HEK293 (cell line): ENCODE results near the gene SCYGR4.

Experiments
- CTCF ChIA-PET: fragments of 350-600 bp; formaldehyde crosslinking; extraction: SDS; loops from one replicate; lab custom pipeline; 2021; ENCODE audit warnings: antibody characterized with exemption; lab: Yijun Ruan, JAX
- POLR2A ChIA-PET: fragments of 300-600 bp; formaldehyde crosslinking; extraction: SDS; loops from one replicate; lab custom pipeline; 2020; ENCODE audit warnings: antibody characterized with exemption, inconsistent platforms; lab: Yijun Ruan, JAX
- H3K27ac ChIP-seq: fragments of 200-500 bp; sonication (Bioruptor generic); 2 replicates; pipeline ENCODE4 v1.5.1; 2014; ENCODE audit warnings: low read depth, low read length, control low read depth, inconsistent platforms; ENCODE audit errors: extremely low read depth
- H3K36me3 ChIP-seq, 2 experiments: fragments of 200-500 bp in 1 of 2; sonication (Bioruptor generic) in 1 of 2; 1 replicate in 1 of 2; 2 replicates in 1 of 2; pipeline ENCODE4 v1.5.1; 2014 to 2017; ENCODE audit warnings: inconsistent platforms in 2 of 2, low read length in 2 of 2; ENCODE audit not compliant: control insufficient read depth in 2 of 2, insufficient read depth in 1 of 2
- H3K4me1 ChIP-seq: fragments of 200-500 bp; sonication (Bioruptor generic); 2 replicates; pipeline ENCODE4 v1.5.1; 2014; ENCODE audit warnings: mild to moderate bottlenecking, low read length, inconsistent platforms; ENCODE audit not compliant: control insufficient read depth, insufficient read depth
- H3K4me3 ChIP-seq: 2 replicates; pipeline ENCODE4 v1.5.1; 2011; ENCODE audit warnings: low read depth, mild to moderate bottlenecking, control low read depth, low read length, moderate library complexity
- H3K9me3 ChIP-seq: fragments of 200-500 bp; sonication (Bioruptor generic); 2 replicates; pipeline ENCODE4 v1.5.1; 2014; ENCODE audit warnings: low read depth, low read length, inconsistent platforms; ENCODE audit not compliant: control insufficient read depth, insufficient read depth
- EGR2 ChIP-seq: fragments of 450-650 bp; formaldehyde crosslinking; IDR thresholded peaks from 2 replicates; pipeline ENCODE4 v1.5.1; 2016; ENCODE audit warnings: low read depth, missing biosample characterization, missing genetic modification characterization
- KLF10 ChIP-seq: fragments of 450-650 bp; IDR thresholded peaks from 2 replicates; pipeline ENCODE4 v1.5.1; 2018; ENCODE audit warnings: missing biosample characterization, mild to moderate bottlenecking, missing genetic modification characterization
- MZF1 ChIP-seq: fragments of 450-650 bp; formaldehyde crosslinking; IDR thresholded peaks from 2 replicates; pipeline ENCODE4 v1.5.1; 2017; ENCODE audit warnings: missing biosample characterization, missing genetic modification characterization, borderline replicate concordance
- PRDM1 ChIP-seq: fragments of 450-650 bp; formaldehyde crosslinking; IDR thresholded peaks from 2 replicates; pipeline ENCODE4; 2016; ENCODE audit warnings: missing biosample characterization, missing genetic modification characterization
- TCF7L2 ChIP-seq: IDR thresholded peaks from 2 replicates; pipeline ENCODE4 v1.6.1; 2011; ENCODE audit warnings: low read depth, mild to moderate bottlenecking, inconsistent platforms, low read length, moderate library complexity, borderline replicate concordance
- ZBTB1 ChIP-seq: fragments of 450-650 bp; formaldehyde crosslinking; IDR thresholded peaks from 2 replicates; pipeline ENCODE4 v1.5.1; 2016; ENCODE audit warnings: missing biosample characterization, missing genetic modification characterization
- ZFHX2 ChIP-seq: fragments of 450-650 bp; formaldehyde crosslinking; conservative IDR thresholded peaks from 2 replicates; pipeline ENCODE4 v1.5.1; 2016; ENCODE audit warnings: missing biosample characterization, missing genetic modification characterization
- ZNF138 ChIP-seq: fragments of 450-650 bp; formaldehyde crosslinking; IDR thresholded peaks from 2 replicates; pipeline ENCODE4 v1.5.1; 2016; ENCODE audit warnings: missing biosample characterization, missing genetic modification characterization, borderline replicate concordance
- ZNF223 ChIP-seq: fragments of 450-650 bp; formaldehyde crosslinking; IDR thresholded peaks from 2 replicates; pipeline ENCODE4 v1.5.1; 2016; ENCODE audit warnings: missing biosample characterization, missing genetic modification characterization
- ZNF394 ChIP-seq: fragments of 450-650 bp; formaldehyde crosslinking; IDR thresholded peaks from 2 replicates; pipeline ENCODE4 v1.5.1; 2016; ENCODE audit warnings: missing biosample characterization, missing genetic modification characterization, mild to moderate bottlenecking, moderate library complexity, borderline replicate concordance
- ZNF48 ChIP-seq: fragments of 450-650 bp; formaldehyde crosslinking; IDR thresholded peaks from 2 replicates; pipeline ENCODE4 v1.5.1; 2016; ENCODE audit warnings: missing biosample characterization, missing genetic modification characterization
- ZNF521 ChIP-seq: fragments of 450-650 bp; formaldehyde crosslinking; IDR thresholded peaks from 2 replicates; pipeline ENCODE4 v1.5.1; 2017; ENCODE audit warnings: missing biosample characterization, mild to moderate bottlenecking, missing genetic modification characterization
- ZNF548 ChIP-seq: fragments of 450-650 bp; formaldehyde crosslinking; IDR thresholded peaks from 2 replicates; pipeline ENCODE4 v1.5.1; 2016; ENCODE audit warnings: missing biosample characterization, missing genetic modification characterization
- ZNF585B ChIP-seq: fragments of 450-650 bp; formaldehyde crosslinking; IDR thresholded peaks from 2 replicates; pipeline ENCODE4 v1.5.1; 2016; ENCODE audit warnings: missing biosample characterization, missing genetic modification characterization
- ZNF621 ChIP-seq: fragments of 450-650 bp; formaldehyde crosslinking; IDR thresholded peaks from 2 replicates; pipeline ENCODE4 v1.5.1; 2017; ENCODE audit warnings: missing biosample characterization, missing genetic modification characterization
- ZNF626 ChIP-seq: fragments of 450-650 bp; sonication (Bioruptor Pico); formaldehyde crosslinking; IDR thresholded peaks from 2 replicates; pipeline ENCODE4 v1.5.1; 2018; ENCODE audit warnings: missing biosample characterization, missing genetic modification characterization, inconsistent platforms
- ZNF629 ChIP-seq: fragments of 450-650 bp; formaldehyde crosslinking; IDR thresholded peaks from 2 replicates; pipeline ENCODE4 v1.5.1; 2017; ENCODE audit warnings: missing biosample characterization, missing genetic modification characterization
- ZNF843 ChIP-seq: fragments of 450-650 bp; formaldehyde crosslinking; IDR thresholded peaks from 2 replicates; pipeline ENCODE4 v1.5.1; 2016; ENCODE audit warnings: missing biosample characterization, missing genetic modification characterization
- ZSCAN16 ChIP-seq: fragments of 450-650 bp; formaldehyde crosslinking; IDR thresholded peaks from 2 replicates; pipeline ENCODE4 v1.5.1; 2016; ENCODE audit warnings: missing biosample characterization, missing genetic modification characterization
- ZSCAN23 ChIP-seq: fragments of 450-650 bp; formaldehyde crosslinking; IDR thresholded peaks from 2 replicates; pipeline ENCODE4 v1.5.1; 2016; ENCODE audit warnings: missing biosample characterization, missing genetic modification characterization
- TF ChIP-seq, protein P1 (sequence below): fragments of 450-650 bp; formaldehyde crosslinking; IDR thresholded peaks from 2 replicates; pipeline ENCODE4 v1.5.1; 2016; ENCODE audit warnings: missing biosample characterization, missing genetic modification characterization
- TF ChIP-seq, protein P2 (sequence below): fragments of 450-650 bp; formaldehyde crosslinking; IDR thresholded peaks from 2 replicates; pipeline ENCODE4 v1.5.1; 2016; ENCODE audit warnings: missing biosample characterization, missing genetic modification characterization

Gene SCYGR4

DNA sequence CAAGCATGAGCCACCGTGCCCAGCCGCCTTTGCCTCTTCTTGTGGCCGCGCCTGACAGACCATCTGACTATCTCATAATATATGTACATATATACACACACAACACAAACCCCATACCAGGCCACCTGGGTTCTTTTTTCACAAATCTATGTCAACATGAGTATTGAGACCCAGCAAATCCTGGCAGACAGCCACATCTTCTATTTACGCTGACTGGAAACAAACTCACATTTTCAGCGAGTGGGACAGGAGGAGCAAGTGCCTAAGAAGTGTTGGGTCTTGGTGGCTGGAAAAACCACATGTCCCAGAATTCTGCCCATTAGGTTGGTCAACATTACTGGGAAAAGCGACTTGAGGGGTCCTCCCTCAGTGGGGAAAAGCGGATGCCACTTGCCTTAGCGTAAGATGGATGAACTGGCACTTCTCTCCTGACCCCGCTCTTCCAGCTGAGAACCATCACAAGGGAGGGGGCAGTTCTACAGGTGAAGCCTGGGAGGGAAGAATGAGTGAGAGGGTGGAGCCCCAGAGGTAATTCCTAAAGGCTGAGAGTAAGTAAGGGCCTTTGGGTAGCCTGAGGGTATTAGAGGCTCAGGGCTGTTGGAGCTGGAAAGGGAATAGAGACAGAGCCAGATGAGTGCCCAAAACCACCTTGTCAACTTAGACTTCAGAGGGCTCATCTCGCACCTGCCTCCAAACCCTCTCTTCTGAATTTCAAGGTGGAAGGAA lies 4.6 kb upstream of the SCYGR4 start (continued):
- TF ChIP-seq, protein P1, sequence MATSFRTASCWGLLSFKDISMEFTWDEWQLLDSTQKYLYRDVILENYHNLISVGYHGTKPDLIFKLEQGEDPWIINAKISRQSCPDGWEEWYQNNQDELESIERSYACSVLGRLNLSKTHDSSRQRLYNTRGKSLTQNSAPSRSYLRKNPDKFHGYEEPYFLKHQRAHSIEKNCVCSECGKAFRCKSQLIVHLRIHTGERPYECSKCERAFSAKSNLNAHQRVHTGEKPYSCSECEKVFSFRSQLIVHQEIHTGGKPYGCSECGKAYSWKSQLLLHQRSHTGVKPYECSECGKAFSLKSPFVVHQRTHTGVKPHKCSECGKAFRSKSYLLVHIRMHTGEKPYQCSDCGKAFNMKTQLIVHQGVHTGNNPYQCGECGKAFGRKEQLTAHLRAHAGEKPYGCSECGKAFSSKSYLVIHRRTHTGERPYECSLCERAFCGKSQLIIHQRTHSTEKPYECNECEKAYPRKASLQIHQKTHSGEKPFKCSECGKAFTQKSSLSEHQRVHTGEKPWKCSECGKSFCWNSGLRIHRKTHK (tag by site-specific recombination): no peak

DNA sequence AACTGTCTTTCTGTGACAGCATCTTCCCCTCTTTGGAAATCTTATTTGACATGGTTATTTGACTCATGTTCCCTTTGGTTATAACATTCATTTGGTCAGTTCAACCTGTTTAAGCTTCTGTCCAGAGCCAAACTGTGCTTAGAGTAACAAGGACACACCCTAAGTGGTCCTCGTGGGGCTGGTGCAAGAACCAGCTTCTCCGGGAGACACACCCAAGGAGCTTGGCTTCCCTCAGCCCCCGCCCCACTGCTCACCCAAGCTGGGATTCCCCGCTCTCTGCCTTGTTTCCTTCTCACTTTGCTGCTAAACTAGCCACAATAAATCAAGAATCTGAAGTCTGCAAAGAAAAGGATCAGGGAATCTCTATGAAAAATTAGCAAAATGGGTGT lies 4.0 kb upstream of the SCYGR4 start:
- ChIA-PET POLR2A (no interaction called here), CTCF (no interaction called here)
- Histone ChIP-seq H3K36me3 (no peaks in the 10 kb centered on the region), H3K27ac (no peak overlapping the region), H3K4me3 (no peak overlapping the region), H3K9me3 (no peaks in the 10 kb centered on the region), H3K4me1 (0 out of 2 replicates have a peak, but pooled peaks cover 3% of the 10 kb centered on the region)
- TF ChIP-seq ZNF626: no peak
- TF ChIP-seq ZNF48 (tag by site-specific recombination): no peak
- TF ChIP-seq ZNF548 (tag by site-specific recombination): no peak
- TF ChIP-seq ZNF521 (tag by site-specific recombination): no peak
- TF ChIP-seq PRDM1 (tag by site-specific recombination): no peak

DNA sequence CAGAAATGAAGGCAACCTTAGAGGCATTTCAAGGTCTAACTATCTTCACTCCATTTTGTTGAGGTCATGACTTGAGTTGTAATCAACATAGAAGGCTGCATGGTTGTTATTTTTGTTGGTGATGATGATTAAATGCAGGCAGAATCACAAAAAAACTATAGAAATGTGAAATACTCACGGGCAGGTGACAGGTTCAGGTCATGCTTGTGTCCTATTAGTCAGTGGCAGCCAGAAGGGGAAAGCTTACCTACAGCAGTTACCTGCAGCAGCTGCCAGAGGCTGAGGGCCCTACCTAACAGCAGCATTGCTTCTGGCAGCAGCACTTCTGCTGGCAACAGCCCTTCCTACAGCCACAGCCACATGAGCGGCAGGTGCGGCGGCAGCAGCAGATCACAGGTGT lies 3.1 kb upstream of the SCYGR4 start:
- TF ChIP-seq ZNF621: no peak
- TF ChIP-seq ZNF394 (tag by site-specific recombination): no peak
- no peak for TF ChIP-seq ZNF223
- TF ChIP-seq ZFHX2 (tag by site-specific recombination): no peak
- no peak for TF ChIP-seq ZNF138 (tag by site-specific recombination)
- TF ChIP-seq MZF1 (tag by site-specific recombination): no peak
- TF ChIP-seq, protein P2, sequence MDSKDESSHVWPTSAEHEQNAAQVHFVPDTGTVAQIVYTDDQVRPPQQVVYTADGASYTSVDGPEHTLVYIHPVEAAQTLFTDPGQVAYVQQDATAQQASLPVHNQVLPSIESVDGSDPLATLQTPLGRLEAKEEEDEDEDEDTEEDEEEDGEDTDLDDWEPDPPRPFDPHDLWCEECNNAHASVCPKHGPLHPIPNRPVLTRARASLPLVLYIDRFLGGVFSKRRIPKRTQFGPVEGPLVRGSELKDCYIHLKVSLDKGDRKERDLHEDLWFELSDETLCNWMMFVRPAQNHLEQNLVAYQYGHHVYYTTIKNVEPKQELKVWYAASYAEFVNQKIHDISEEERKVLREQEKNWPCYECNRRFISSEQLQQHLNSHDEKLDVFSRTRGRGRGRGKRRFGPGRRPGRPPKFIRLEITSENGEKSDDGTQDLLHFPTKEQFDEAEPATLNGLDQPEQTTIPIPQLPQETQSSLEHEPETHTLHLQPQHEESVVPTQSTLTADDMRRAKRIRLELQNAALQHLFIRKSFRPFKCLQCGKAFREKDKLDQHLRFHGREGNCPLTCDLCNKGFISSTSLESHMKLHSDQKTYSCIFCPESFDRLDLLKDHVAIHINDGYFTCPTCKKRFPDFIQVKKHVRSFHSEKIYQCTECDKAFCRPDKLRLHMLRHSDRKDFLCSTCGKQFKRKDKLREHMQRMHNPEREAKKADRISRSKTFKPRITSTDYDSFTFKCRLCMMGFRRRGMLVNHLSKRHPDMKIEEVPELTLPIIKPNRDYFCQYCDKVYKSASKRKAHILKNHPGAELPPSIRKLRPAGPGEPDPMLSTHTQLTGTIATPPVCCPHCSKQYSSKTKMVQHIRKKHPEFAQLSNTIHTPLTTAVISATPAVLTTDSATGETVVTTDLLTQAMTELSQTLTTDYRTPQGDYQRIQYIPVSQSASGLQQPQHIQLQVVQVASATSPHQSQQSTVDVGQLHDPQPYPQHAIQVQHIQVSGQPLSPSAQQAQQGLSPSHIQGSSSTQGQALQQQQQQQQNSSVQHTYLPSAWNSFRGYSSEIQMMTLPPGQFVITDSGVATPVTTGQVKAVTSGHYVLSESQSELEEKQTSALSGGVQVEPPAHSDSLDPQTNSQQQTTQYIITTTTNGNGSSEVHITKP (tag by site-specific recombination): no peak
- no peak for TF ChIP-seq ZSCAN23
- no peak for TF ChIP-seq KLF10 (tag by site-specific recombination)
- TF ChIP-seq ZBTB1 (tag by site-specific recombination): no peak
- TF ChIP-seq ZNF843 (tag by site-specific recombination): no peak
- TF ChIP-seq TCF7L2: no peak
- TF ChIP-seq ZNF629 (tag by site-specific recombination): no peak
- no peak for TF ChIP-seq EGR2 (tag by site-specific recombination)
- no peak for TF ChIP-seq ZNF585B (tag by site-specific recombination)
- no peak for TF ChIP-seq ZSCAN16 (tag by site-specific recombination)
- POLR2A ChIA-PET: no interaction called here
- no peak overlapping the region for H3K27ac ChIP-seq
- CTCF ChIA-PET: no interaction called here
- H3K4me1 ChIP-seq: 0 out of 2 replicates have a peak, but pooled peaks cover 3% of the 10 kb centered on the region
- H3K9me3 ChIP-seq: no peaks in the 10 kb centered on the region
- H3K4me3 ChIP-seq: no peak overlapping the region
- no peaks in the 10 kb centered on the region for H3K36me3 ChIP-seq
